Duodenal mucosa (tissue), 2 donors: ENCODE measurements around the gene HSD11B1.
A peak's percentile ranks its signal among the peaks of the same experiment; 100 is the strongest.

Experiments
- H3K27ac ChIP-seq: one replicate; pipeline ENCODE4 v1.7.0; 2013; ENCODE audit warnings: low read depth, low read length
- H3K27me3 ChIP-seq, 2 donors: one replicate each; pipeline ENCODE4 v1.7.0; 2013; ENCODE audit warnings: low read length in 2 of 2, control low read depth in 1 of 2; ENCODE audit not compliant: insufficient read depth in 2 of 2, control insufficient read depth in 1 of 2
- H3K36me3 ChIP-seq, 2 donors: one replicate each; pipeline ENCODE4 v1.7.0; 2013; ENCODE audit warnings: low read length in 2 of 2, control low read depth in 1 of 2; ENCODE audit not compliant: insufficient read depth in 2 of 2, control insufficient read depth in 1 of 2
- H3K4me1 ChIP-seq, 2 donors: one replicate each; pipeline ENCODE4 v1.7.0; 2013; ENCODE audit warnings: low read length in 2 of 2, control low read depth in 1 of 2; ENCODE audit not compliant: insufficient read depth in 2 of 2, control insufficient read depth in 1 of 2
- H3K4me3 ChIP-seq, 2 donors: one replicate each; pipeline ENCODE4 v1.7.0; 2013; ENCODE audit warnings: low read length in 2 of 2, low read depth in 1 of 2
- H3K9ac ChIP-seq, 2 donors: one replicate each; pipeline ENCODE4 v1.7.0; 2013; ENCODE audit warnings: low read length in 2 of 2, low read depth in 1 of 2
- H3K9me3 ChIP-seq, 2 donors: one replicate each; pipeline ENCODE4 v1.7.0; 2013; ENCODE audit warnings: low read length in 2 of 2, control low read depth in 1 of 2; ENCODE audit not compliant: control insufficient read depth in 1 of 2

The HSD11B1 gene

GRCh38 chr1:209672705-209673630 is 31.7 kb upstream of the HSD11B1 start:
- H3K9me3 ChIP-seq: no peaks in the 10 kb centered on the region

GRCh38 chr1:209673631-209674417 is 30.8 kb upstream of the HSD11B1 start:
- Histone ChIP-seq H3K4me1 (peaks cover 32 to 50% of the 10 kb centered on the region in 2 donors), H3K9me3 (no peaks in the 10 kb centered on the region), H3K36me3 (no peaks in the 10 kb centered on the region), H3K4me3 (peak overlapping the region in 1 of 2 donors; percentile 75), H3K27me3 (no peaks in the 10 kb centered on the region), H3K27ac (no peak overlapping the region), H3K9ac (no peak overlapping the region)

More at GRCh38 chr1:209672705-209673630, 31.7 kb upstream of the HSD11B1 start:
- no peak overlapping the region for H3K4me3 ChIP-seq
- peaks cover 32 to 50% of the 10 kb centered on the region in 2 donors for H3K4me1 ChIP-seq
- no peak overlapping the region for H3K9ac ChIP-seq
- H3K36me3 ChIP-seq: no peaks in the 10 kb centered on the region
- H3K27me3 ChIP-seq: no peaks in the 10 kb centered on the region
- H3K27ac ChIP-seq: no peak overlapping the region

- H3K27ac ChIP-seq: no peak within 1 kb of the TSS
- no peaks in the 10 kb centered on the region for H3K27me3 ChIP-seq
- no peaks in the 10 kb centered on the region for H3K36me3 ChIP-seq
- peaks cover 32 to 48% of the 10 kb centered on the region in 2 donors for H3K4me1 ChIP-seq
- H3K9ac ChIP-seq: peak within 1 kb of the TSS; percentile 22 to 86
- peak within 1 kb of the TSS; percentile 75 to 81 for H3K4me3 ChIP-seq
- H3K9me3 ChIP-seq: no peaks in the 10 kb centered on the region
Observed at GRCh38 chr1:209674957-209675564, 29.6 kb upstream of the HSD11B1 start, which contains the start of gene G0S2. G0S2 (plus strand) TSS chr1:209675412; CDS start chr1:209675685, 273 bp downstream.

- H3K27ac ChIP-seq: no peak overlapping the region
- no peaks in the 10 kb centered on the region for H3K27me3 ChIP-seq
- peaks cover 26 to 42% of the 10 kb centered on the region in 2 donors for H3K4me1 ChIP-seq
- H3K4me3 ChIP-seq: peak overlapping the region; percentile 75 to 81
- peak overlapping the region; percentile 22 to 86 for H3K9ac ChIP-seq
- no peaks in the 10 kb centered on the region for H3K36me3 ChIP-seq
- H3K9me3 ChIP-seq: no peaks in the 10 kb centered on the region
Observed at GRCh38 chr1:209675565-209676154, 29.0 kb upstream of the HSD11B1 start.

- Histone ChIP-seq H3K27ac (no peak overlapping the region), H3K4me3 (no peak overlapping the region), H3K27me3 (peaks cover 0 to 3% of the 10 kb centered on the region in 2 donors), H3K36me3 (no peaks in the 10 kb centered on the region), H3K9me3 (no peaks in the 10 kb centered on the region), H3K9ac (no peak overlapping the region), H3K4me1 (peaks cover 10 to 27% of the 10 kb centered on the region in 2 donors)
Observed at GRCh38 chr1:209678981-209679539, 25.6 kb upstream of the HSD11B1 start.

- H3K4me3 ChIP-seq: no peak overlapping the region
- H3K4me1 ChIP-seq: peaks cover 0 to 3% of the 10 kb centered on the region in 2 donors
- peaks cover 0 to 3% of the 10 kb centered on the region in 2 donors for H3K27me3 ChIP-seq
- no peaks in the 10 kb centered on the region for H3K36me3 ChIP-seq
- H3K9me3 ChIP-seq: no peaks in the 10 kb centered on the region
- no peak overlapping the region for H3K9ac ChIP-seq
- no peak overlapping the region for H3K27ac ChIP-seq
Observed at GRCh38 chr1:209685821-209686220, 18.8 kb upstream of the HSD11B1 start.

- Histone ChIP-seq H3K4me3 (no peak overlapping the region), H3K27ac (no peak overlapping the region), H3K9me3 (no peaks in the 10 kb centered on the region), H3K36me3 (no peaks in the 10 kb centered on the region), H3K9ac (no peak overlapping the region), H3K4me1 (peaks cover 0 to 8% of the 10 kb centered on the region in 2 donors), H3K27me3 (peaks cover 0 to under 1% of the 10 kb centered on the region in 2 donors)
Observed at GRCh38 chr1:209686322-209686721, 18.3 kb upstream of the HSD11B1 start.

- H3K4me1 ChIP-seq: peaks cover 0 to 9% of the 10 kb centered on the region in 2 donors
- H3K36me3 ChIP-seq: no peaks in the 10 kb centered on the region
- no peaks in the 10 kb centered on the region for H3K27me3 ChIP-seq
- no peak overlapping the region for H3K4me3 ChIP-seq
- no peak overlapping the region for H3K9ac ChIP-seq
- no peaks in the 10 kb centered on the region for H3K9me3 ChIP-seq
- no peak overlapping the region for H3K27ac ChIP-seq
Observed at GRCh38 chr1:209688746-209689234, 15.9 kb upstream of the HSD11B1 start.

- Histone ChIP-seq H3K27ac (no peak overlapping the region), H3K4me3 (no peak overlapping the region), H3K9me3 (no peaks in the 10 kb centered on the region), H3K4me1 (peaks cover 0 to 9% of the 10 kb centered on the region in 2 donors), H3K36me3 (no peaks in the 10 kb centered on the region), H3K27me3 (no peaks in the 10 kb centered on the region), H3K9ac (no peak overlapping the region)
Observed at GRCh38 chr1:209689477-209689876, 15.2 kb upstream of the HSD11B1 start.
